T-helper 22 cell (primary cell): Measurements from ENCODE around the gene NRP2.

Source experiments
- DNase-seq: peaks from one replicate; pipeline ENCODE4 v3.0.0-alpha.2; 2020; ENCODE audit warnings: low read depth

NRP2 gene

DNA sequence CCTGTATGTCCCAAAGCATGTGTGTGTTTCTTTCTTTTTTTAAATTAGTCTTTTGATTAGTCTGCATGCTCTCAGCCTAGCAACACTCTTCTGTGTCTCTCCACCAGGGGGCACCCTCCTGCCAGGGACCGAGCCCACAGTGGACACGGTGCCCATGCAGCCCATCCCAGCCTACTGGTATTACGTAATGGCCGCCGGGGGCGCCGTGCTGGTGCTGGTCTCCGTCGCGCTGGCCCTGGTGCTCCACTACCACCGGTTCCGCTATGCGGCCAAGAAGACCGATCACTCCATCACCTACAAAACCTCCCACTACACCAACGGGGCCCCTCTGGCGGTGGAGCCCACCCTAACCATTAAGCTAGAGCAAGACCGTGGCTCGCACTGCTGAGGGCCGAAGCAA, 93.8 kb downstream of the NRP2 start:
- DNase-seq: no peak

DNA sequence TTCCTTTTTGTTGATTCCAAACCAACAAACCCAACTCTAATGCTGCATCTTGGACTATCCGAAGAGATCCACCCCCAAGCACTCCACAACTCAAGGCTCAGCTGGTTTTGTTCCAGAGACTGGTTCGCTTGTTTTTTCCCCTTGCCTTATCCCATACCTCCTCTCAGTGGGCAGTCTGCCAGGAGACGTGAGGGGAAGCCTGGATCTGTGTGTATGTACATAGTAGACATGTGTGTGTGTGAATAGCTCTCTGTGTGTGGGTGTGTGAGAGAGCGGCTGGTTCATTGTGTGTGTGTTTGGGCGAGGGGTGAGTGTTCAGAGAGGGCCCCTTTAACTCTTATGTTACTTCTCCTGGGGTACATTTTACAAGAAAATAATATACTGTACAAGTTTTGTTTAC, 94.4 kb downstream of the NRP2 start:
- DNase-seq: no peak

GRCh38 chr2:205778356-205778755, 96.1 kb downstream of the NRP2 start:
- DNase-seq: no peak

GRCh38 chr2:205780645-205781044, 98.3 kb downstream of the NRP2 start:
- no peak for DNase-seq

DNA sequence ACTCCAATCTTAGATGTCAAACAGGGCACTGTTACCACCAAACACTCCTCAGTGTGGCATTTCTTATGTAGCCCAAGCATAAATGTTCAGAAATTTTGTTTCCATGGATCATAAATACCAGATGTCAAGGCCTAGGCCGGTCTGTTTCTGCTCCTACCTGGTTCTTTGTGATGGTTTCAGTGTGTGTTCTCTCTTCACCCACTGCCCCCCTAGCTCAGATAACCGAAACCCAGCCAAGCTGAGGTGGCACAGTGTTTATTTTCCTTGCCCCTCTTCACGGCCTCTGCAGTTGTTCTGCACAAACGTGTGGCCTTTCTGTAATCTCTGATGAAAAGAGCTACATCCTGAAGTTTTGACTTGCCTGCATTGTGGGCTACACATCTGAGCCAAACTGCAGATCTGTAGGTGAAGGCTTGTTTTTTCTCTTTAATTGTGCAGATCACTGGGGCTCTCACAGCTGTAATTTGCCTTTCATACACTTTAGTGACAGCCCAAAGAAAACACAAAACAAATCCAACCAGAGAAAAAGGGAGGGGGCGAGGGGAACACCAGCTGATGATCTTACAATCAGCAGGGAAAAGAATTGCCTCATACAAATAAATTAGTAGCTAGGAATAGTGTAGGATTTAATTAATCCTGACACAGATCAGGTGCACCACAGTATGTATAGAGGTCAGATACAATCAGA, 99.1 kb downstream of the NRP2 start:
- DNase-seq: no peak

DNA sequence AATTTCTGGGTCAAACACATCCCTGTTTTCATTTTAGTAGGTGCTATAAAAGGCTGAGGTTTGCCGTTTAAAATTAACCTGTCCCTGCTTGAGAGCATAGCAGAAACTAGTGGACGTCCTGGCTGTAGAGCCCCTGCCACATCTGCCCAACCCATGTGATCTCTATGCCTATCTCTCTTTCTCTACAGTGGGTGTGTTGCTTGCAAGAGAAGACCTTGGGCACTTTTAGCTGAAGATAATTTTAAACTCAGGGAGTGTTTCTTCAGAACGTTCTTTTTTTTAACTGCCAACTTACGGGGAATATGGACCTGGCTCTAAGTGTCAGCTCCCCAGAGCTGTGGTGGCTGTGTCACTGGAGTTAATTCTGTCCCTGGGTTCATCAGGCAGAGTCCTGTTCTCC, 100.6 kb downstream of the NRP2 start:
- no peak for DNase-seq

GRCh38 chr2:205783872-205784499, 101.7 kb downstream of the NRP2 start:
- no peak for DNase-seq

DNA sequence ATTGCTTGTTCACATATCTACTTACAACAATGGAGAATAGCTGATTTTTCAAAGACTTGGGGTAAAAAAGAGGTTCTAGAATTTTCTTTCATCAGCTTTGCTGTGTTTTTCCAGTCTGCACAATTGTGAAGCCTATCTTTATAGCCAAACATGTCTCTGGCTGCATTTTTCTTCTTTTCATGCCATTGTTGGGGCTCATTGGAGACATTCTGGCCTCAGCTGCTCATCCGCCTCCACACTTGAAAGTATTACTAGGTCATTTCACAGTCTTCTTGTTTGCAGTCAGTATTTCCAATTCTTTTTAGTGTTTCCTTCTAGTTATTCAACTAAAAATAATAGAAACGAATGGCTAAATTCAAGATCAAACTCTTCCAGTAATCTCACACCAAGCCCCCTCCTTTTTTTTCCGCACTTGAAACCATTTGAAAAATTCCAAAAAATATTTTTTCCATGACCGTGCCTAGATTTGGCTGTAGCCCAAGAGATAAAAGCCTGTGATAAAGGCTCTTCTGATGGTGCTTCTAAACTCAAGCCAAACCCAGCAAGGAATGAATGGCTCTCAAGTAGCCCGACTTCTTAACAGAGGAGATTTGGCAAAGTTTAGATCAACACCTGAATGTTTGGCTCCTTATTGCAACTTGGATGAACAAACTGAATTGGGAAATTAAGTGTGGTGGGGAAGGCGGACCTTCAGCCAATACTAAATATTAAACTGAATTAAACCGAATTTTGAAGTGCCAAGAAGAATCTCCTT, 103.4 kb downstream of the NRP2 start:
- DNase-seq: no peak

GRCh38 chr2:205786976-205787375, 104.7 kb downstream of the NRP2 start:
- no peak for DNase-seq

GRCh38 chr2:205787761-205788160, 105.5 kb downstream of the NRP2 start:
- no peak for DNase-seq

GRCh38 chr2:205789906-205790305, 107.6 kb downstream of the NRP2 start:
- DNase-seq: no peak

DNA sequence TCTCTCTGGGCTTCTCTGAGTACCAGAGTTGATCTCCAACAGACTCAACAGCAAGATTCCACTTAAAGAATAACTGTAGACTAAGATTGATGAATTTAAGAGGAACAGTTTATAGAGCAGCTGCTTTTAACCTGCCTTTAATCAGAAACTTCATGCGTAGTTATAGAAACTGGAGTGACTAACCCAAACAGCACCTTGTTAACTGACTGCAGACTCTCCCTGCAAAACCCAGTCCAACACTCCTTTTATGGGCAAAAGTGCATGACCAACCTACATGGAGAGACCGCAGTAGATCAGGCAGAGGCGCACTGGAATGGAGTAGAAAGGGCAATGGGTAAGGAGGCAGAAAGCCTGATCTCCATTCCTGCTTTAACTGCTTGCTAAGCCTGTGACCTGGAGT, 110.6 kb downstream of the NRP2 start:
- no peak for DNase-seq

- DNase-seq: no peak
Observed at GRCh38 chr2:205796805-205797313, 114.6 kb downstream of the NRP2 start.

DNA sequence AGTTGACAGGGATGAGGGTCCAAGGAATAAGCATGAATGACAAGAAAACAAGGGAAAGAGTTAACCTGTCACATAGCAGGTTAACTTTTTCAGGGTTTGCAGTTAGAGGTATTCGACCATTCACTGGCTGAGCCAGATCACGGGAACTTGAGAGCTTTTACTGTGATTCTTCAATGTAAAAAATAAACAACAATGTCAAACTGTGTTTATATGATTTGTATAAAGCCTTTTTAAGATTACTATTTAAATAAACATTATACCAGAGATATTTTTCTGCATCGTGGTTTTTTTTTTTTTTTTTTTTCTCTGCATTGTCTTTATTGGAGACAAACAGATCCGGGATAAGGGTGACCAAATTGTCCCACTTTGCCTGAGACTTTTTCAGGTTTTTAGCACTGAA, 115.6 kb downstream of the NRP2 start:
- DNase-seq: no peak

DNA sequence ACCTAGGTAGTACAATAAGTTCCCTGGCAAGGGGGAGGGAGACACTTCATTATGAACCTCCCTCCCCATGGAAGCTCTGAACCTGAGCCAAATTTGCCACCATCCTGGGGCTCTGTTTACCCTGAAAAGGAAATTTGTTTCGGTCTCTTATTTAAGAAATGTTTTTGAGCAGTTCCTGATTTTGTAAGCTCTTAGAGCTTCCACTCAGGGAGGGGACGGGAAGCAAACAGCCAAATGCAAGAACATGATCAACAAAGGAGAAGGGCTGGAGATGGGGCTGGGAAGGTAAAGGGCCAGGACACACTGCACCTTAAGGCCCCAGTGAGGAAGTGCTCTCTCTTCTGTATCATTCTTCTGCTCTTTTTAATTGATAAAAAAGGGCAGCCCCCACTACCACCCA, 117.9 kb downstream of the NRP2 start:
- no peak for DNase-seq

DNA sequence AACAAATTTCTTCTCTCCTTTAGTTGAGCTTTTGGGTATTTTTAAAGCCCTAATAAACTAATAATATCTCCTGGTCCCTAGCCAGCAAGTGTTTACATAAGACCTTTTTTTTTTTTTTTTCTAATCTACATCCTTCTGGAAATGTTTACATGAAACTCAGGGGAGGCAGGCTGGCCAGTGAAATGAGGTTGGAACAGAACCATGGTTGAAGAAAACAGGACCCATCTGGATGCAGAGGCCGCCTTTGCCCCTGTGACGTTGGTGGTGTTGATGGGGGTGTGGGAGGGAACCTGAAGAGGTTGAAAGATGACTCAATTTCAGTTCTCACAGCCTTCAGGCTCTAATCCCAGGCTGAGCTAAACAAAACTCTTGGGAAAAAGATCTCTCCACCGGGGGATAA, 118.5 kb downstream of the NRP2 start:
- DNase-seq: no peak

GRCh38 chr2:205802065-205802464, 119.8 kb downstream of the NRP2 start:
- DNase-seq: no peak

DNA sequence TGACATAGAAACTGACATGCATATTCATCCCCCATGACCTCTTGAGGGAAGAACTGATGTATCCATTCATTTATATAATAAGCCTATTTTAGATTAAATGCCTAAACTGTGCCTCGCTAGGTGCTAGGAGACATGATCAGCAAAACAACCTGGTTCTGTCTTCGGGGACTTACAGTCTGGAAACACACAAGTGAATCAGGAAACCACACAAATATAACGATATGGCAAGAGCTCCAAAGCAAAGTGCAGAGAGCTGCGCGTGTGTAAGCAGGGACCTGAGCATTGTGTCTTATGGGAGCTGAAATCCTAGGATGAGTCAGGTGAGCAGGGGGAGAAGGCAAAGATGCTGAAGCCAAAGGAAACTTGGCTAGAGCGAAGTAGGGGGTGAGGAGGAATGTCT, 120.6 kb downstream of the NRP2 start:
- DNase-seq: no peak

DNA sequence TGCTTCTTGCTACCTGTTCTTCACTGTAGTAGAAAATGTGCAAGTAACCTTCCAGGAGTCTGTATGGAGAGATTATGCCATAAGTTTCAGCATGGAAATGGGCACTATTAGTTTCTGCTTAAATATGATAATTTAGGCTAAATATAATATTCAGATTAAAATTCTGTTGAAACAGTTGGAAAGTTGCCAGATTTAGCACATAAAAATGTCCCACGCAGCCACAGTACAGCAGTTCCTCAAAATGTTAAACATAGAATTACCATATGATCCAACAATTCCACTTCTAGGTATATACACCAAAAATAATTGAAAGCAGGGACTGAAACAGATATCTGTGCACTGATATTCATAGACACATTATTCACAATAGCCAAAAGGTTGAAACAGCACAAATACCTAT, 121.2 kb downstream of the NRP2 start:
- no peak for DNase-seq

DNA sequence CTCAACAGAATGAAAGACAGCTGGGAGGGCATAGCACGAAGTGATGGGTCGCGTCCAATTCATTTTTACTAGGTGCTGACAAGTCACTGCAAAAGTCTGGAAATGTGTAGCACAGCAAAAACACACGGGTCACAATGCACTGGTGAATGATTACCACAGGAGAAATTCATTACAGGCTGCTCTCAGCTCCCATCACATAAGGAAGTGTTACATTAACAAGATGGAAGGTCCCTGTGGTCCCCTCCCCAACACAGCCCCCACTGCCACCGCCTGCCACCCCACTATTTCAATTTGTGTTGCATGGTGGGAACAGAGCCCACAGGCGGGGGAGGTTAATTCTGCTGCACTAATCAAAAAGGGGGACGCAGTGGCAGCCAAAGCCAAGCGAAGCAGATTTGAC, 122.8 kb downstream of the NRP2 start:
- no peak for DNase-seq

GRCh38 chr2:205806143-205806905, 124.0 kb downstream of the NRP2 start:
- no peak for DNase-seq

DNA sequence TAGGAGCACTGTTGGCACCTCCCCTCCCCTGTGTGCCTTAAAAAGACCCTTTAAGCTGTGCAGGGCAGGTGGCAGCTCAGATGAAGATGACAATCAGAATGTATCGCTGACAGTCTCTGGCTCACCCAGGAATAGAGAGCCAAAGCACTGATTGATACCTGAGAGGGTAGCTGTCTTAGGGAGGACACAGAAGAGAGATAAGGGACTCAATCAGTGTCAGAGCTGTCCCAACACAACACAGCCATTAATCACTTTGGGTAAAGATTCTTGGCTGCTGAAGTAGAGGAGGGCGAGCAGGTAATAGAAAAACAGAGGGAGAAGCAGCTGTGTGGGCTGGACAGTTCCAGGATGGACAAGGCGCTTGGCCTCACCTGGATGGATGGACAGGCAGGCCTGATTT, 124.9 kb downstream of the NRP2 start:
- DNase-seq: no peak
